ENCODE data around the gene DDAH1. TPM values are rescaled to one million over a fixed set of nuclear protein-coding genes. Genes with fewer than 3 reads are reported as not detected.

The DDAH1 gene
- total RNA-seq, 1 donor, result 88.9 TPM

DNA sequence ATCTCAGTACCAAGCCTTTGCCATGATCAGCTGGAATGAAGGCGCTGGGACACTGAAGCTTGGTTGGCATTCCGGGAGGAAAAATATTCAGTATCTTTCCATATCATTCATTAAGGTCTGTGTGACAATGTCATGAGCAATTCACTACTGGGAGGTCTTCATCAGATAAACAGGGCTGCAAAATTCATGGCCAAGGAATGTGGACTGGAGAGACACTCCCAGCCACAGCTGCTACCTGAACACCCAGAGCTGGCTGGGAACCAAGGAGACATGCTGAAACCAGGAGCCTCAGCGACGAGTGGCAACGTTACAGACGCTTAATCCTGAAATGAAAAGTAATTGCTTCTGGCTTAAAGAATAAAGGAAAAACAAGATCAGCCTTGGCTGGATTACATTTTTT is 30.6 kb upstream of the DDAH1 start:
- peak; percentile 11 for DNase-seq (ENCODE audit: low read depth)

DNA sequence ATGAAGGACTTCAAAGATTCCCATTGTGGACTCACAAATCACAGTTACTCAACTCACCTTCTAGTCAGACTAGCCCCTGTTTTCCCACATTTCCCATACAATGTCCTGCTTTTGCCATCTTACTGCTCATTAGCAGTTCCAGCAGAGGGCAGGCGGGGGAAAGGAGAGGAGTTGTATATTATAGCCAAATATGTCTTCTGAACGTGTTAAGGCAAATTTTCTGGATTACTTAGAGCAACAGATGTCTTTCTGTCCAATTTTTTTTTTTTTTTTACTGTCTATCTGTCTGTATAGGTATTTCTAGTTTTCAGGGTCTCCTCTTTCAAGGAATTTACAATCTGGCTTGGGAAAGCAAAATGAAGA is 29.9 kb upstream of the DDAH1 start:
- DNase-seq (ENCODE audit: low read depth), result peak; percentile 45
- TF ChIP-seq, protein P1, sequence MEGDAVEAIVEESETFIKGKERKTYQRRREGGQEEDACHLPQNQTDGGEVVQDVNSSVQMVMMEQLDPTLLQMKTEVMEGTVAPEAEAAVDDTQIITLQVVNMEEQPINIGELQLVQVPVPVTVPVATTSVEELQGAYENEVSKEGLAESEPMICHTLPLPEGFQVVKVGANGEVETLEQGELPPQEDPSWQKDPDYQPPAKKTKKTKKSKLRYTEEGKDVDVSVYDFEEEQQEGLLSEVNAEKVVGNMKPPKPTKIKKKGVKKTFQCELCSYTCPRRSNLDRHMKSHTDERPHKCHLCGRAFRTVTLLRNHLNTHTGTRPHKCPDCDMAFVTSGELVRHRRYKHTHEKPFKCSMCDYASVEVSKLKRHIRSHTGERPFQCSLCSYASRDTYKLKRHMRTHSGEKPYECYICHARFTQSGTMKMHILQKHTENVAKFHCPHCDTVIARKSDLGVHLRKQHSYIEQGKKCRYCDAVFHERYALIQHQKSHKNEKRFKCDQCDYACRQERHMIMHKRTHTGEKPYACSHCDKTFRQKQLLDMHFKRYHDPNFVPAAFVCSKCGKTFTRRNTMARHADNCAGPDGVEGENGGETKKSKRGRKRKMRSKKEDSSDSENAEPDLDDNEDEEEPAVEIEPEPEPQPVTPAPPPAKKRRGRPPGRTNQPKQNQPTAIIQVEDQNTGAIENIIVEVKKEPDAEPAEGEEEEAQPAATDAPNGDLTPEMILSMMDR (IDR thresholded peaks at IDR 0.05; ENCODE audit: insufficient read depth, low read length), result peak; percentile 45
- H3K4me3 ChIP-seq (ENCODE audit: low read depth, low read length), result no peak overlapping the region

More for the DNA sequence above, 30.6 kb upstream of the DDAH1 start:
- TF ChIP-seq, protein P1 (IDR thresholded peaks at IDR 0.05; ENCODE audit: insufficient read depth, low read length), result no peak
- no peak overlapping the region for H3K4me3 ChIP-seq (ENCODE audit: low read depth, low read length)

DNA sequence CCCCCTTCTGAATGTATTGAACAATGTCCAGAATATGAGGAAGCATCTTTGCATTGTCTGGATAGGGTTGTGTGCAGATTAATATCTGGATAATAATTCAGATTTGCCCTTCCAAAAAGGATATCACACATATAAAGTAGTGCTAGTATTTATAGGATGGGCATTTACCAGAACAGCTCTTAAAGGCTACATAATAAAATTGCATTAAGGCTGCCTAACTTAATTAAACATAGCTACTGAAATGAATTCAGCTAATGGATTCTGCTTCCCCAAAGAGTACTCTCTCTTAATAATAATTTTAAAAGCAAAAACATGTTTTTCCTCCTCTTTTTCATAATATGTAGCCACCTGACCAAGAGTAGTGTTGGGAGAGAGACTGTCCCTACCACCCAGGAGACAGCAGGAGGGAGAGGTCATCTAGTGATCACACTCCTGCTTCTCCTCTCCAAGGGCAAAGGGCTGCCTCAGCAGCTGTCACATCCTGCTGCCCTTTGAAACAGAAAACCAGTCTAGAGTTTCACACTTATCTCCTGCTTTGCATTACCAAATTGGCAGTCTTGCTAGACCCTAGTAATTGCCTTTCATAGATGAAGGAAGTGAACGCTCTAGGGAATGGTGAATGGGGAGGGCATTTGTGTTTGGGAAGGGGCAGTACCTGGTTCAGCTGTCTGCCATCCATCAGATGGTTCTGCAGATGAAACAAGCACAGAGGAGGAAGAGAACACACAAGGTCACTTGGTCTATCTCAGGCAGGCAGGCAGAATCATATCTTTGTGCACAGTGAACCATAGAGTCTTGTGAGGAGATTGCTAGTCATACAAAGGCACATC is 29.3 kb upstream of the DDAH1 start:
- DNase-seq (ENCODE audit: low read depth), result no peak
- H3K4me3 ChIP-seq (ENCODE audit: low read depth, low read length), result no peak overlapping the region
- TF ChIP-seq, protein P1 (IDR thresholded peaks at IDR 0.05; ENCODE audit: insufficient read depth, low read length), result no peak

DNA sequence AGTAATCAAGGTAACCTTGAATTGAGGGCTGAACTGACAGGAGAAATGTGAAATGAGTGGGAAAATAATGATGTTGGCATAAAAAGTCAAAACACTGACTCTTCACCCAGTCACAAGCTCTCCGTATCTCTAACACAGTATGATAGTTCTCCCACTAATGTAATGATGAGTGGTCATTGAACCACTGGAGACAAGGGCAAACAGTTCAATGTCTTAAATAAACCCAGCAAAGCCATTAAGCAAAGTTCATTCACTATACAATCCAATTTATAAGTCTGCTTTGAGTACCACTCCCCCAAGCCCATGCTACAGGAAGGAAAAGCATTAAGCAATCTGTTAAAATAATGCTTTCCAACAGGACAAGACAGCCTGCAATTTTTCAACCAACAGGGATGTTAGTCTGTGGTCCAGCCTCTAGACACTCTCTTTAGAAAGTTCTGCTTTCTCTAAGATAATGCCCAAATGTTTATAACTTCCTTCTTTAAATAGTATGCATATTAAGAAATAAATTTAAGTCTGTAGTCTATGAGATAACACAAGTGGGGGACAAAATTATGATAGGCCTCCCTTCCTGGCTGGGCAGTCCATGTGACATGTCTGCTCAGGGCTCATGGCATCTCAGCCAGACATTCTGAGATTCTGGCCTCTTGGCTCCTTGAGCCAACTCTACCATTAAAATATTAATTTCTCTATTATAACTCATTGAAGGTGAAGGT is 25.5 kb upstream of the DDAH1 start:
- TF ChIP-seq, protein P1 (IDR thresholded peaks at IDR 0.05; ENCODE audit: insufficient read depth, low read length), result no peak
- H3K4me3 ChIP-seq (ENCODE audit: low read depth, low read length), result no peak overlapping the region
- no peak for DNase-seq (ENCODE audit: low read depth)

DNA sequence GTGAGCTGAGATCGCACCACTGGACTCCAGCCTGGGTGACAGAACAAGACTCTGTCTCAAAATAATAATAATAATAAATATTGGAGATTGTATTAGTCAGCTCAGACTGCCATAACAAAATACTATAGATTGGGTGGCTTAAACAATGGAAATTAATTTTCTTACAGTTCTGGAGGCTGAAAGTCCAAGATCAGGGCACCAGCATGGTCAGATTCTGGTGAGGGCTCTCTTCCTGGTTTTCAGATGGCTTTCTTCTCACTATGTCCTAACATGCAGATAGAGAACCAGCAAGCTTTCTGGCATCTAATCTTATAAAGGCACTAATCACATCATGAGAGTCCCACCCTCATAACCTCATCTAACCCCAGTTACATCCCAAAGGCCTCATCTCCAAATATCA is 23.2 kb upstream of the DDAH1 start:
- TF ChIP-seq, protein P1 (IDR thresholded peaks at IDR 0.05; ENCODE audit: insufficient read depth, low read length), result no peak
- DNase-seq (ENCODE audit: low read depth), result no peak

DNA sequence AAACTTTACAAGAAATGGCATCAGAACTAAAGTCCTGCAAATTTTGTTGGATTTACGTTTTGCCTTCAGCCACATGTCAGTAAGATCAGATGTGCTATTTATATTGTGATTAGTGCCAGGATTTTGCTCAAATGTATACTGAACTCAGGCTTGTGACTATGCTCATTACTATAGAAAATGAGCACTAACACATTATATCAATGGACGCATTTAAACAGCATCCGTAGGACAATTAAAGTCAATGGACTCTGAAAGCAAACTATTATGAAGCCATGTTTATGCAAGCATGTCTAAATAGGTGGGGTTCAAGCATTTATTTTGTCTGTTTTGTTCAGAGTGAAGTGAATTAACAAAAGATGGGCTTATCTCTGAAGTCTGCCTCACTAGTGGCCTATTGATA is 20.6 kb upstream of the DDAH1 start:
- no peak for DNase-seq (ENCODE audit: low read depth)
- TF ChIP-seq, protein P1 (IDR thresholded peaks at IDR 0.05; ENCODE audit: insufficient read depth, low read length), result no peak
- H3K4me3 ChIP-seq (ENCODE audit: low read depth, low read length), result no peak overlapping the region

More for the DNA sequence above, 23.2 kb upstream of the DDAH1 start:
- no peak overlapping the region for H3K4me3 ChIP-seq (ENCODE audit: low read depth, low read length)
